Central memory CD8-positive, alpha-beta T cell (primary cell): ENCODE data around the gene DLG5.

ENCODE experiments used
- ATAC-seq: fragments of 150-1000 bp; cut with Tn5 transposase; replicated peaks from 2 replicates; pipeline ENCODE4 v1.10.0; 2022; ENCODE audit warnings: mild to moderate bottlenecking, moderate FRiP score, moderate number of reproducible peaks; ENCODE audit not compliant: poor library complexity, severe bottlenecking; ENCODE audit errors: extremely low read depth
- DNase-seq, 2 donors: peaks; one replicate each; pipeline ENCODE4 v3.0.0; 2021; ENCODE audit warnings: low spot score in 2 of 2
- H3K27ac Mint-ChIP-seq: one replicate; pipeline ENCODE4 v1.8.0; 2022; ENCODE audit warnings: low read depth, mild to moderate bottlenecking, moderate library complexity, mixed read lengths
- H3K27me3 Mint-ChIP-seq: one replicate; pipeline ENCODE4 v1.8.0; 2022; ENCODE audit warnings: mixed read lengths
- H3K36me3 Mint-ChIP-seq: one replicate; pipeline ENCODE4 v1.8.0; 2022; ENCODE audit warnings: mild to moderate bottlenecking, moderate library complexity, mixed read lengths; ENCODE audit not compliant: insufficient read depth
- H3K4me1 Mint-ChIP-seq: one replicate; pipeline ENCODE4 v1.8.0; 2022; ENCODE audit warnings: mixed read lengths
- H3K4me3 Mint-ChIP-seq: one replicate; pipeline ENCODE4 v1.8.0; 2022; ENCODE audit warnings: mild to moderate bottlenecking, moderate library complexity, mixed read lengths
- H3K9me3 Mint-ChIP-seq: one replicate; pipeline ENCODE4 v1.8.0; 2022; ENCODE audit warnings: mixed read lengths

DLG5 gene

DNA sequence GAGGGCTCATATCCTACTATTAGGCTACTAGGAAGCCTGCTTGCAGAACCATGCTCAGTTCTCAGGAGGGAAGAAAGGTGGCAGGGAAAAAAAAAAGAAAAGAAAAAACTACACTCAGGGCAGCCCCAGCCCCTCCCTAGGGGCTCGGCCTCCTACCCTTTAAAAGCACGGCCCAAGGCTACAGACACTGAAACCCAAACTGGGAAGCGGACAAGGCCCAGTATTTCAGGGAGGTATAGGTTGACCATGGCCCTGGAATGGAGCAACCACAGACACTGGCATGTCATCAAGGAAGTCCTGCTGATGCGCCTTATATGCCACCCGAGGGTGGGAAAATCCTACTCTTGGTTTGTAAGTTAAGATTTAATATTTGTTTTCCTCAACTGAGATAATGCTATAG, 50.8 kb downstream of the DLG5 start:
- H3K27ac Mint-ChIP-seq: no peak overlapping the region
- no peaks in the 10 kb centered on the region for H3K9me3 Mint-ChIP-seq
- peaks cover 7% of the 10 kb centered on the region for H3K36me3 Mint-ChIP-seq
- ATAC-seq: no peak
- H3K4me1 Mint-ChIP-seq: peaks cover 49% of the 10 kb centered on the region
- H3K4me3 Mint-ChIP-seq: no peak overlapping the region
- DNase-seq: no peak
- H3K27me3 Mint-ChIP-seq: no peaks in the 10 kb centered on the region

DNA sequence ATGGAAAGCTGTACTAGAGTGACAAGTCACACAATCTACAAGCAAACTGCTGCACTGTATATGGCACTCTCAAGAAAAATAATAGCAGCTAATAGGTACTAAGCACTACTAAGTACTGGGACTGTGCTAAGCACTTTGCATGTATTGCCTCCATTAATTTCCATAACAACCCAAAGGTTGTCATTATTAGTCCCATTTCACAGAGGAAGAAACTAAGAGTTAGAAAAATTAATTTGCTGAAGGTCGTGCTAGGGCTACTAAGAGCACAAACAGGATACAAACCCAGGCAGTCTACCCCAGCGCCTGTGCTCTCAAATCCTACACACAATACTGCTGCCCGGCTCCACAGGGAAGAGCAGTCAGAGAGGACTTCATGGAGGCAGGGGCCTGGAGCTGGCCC, 51.7 kb downstream of the DLG5 start:
- peak overlapping the region; percentile 77 for H3K27ac Mint-ChIP-seq
- H3K4me1 Mint-ChIP-seq: peaks cover 49% of the 10 kb centered on the region
- no peaks in the 10 kb centered on the region for H3K27me3 Mint-ChIP-seq
- H3K9me3 Mint-ChIP-seq: no peaks in the 10 kb centered on the region
- ATAC-seq (no peak), DNase-seq (no peak)
- H3K36me3 Mint-ChIP-seq: peaks cover 7% of the 10 kb centered on the region
- H3K4me3 Mint-ChIP-seq: no peak overlapping the region

DNA sequence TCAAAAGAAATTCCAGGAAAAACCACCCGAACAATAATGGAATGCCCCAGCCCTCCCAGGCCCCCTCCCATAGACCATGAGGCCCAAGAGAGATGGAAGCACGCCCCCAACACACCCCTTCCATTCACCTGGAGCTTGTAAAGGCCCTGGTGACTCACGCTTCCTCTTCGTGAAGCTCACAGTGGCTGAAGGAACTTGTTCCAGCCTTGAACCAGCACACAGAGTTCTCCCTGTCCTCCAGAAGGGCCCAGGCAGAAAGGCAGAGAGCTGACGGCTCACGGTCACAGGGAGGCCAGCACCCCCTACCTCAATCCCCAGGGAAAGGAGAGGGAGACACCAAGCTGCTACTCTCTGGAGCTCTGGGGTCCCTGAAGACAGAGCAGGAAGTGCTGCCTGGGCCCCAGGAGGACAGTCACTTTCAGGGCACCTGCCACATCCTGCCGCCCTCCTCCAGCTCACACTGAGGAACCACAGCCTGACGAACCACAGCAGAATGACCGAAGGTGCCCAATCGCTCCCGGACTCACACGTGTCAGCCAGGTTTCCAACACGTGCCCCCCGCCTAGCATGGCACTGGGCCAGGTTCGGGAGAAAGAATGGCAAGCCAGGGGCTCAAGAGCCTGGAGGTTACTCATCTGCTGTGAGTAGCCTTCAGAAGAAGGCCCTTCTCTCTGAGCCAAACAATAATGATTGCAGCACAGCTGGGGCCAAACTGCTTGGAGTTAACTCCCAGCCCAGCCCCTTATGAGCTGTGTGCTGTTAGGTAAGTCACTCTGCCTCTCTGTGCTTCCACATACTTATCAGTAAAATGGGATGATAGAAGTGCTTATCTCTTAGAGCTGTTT, 52.8 kb downstream of the DLG5 start:
- DNase-seq: peak; percentile 24
- Mint-ChIP-seq H3K36me3 (peaks cover 7% of the 10 kb centered on the region), H3K27ac (peak overlapping the region; percentile 77), H3K27me3 (no peaks in the 10 kb centered on the region), H3K4me1 (peaks cover 43% of the 10 kb centered on the region), H3K9me3 (no peaks in the 10 kb centered on the region), H3K4me3 (peak overlapping the region; percentile 55)
- ATAC-seq: peak; percentile 29

DNA sequence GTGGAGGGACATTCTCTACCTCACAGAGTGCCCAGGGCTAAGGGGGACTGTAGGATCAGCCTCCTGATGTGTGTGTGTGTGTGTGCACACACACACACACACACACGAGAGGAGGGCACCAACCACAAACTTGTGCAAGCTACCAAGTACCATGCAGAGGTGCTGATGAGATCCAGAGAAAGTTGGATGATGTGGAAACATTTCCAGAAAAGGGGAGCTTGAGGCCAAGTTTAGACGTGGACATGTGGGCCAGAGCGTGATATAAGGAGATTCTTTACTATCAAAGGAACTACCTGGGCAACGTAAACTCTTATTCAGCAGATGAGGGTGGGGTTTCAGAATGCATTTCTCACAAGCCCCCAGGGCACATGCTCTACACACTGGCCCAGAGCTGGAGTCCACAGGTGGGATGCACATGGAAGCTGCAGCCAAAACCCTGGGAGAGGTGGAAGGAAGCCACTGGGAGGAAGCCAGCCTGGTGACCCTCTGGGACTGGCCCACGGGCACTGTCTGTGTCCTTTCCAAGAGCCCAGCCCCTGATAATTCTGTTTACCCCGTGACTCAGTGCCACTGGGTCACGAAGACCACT, 53.5 kb downstream of the DLG5 start:
- Mint-ChIP-seq H3K27me3 (no peaks in the 10 kb centered on the region), H3K36me3 (peaks cover 7% of the 10 kb centered on the region), H3K4me1 (peaks cover 35% of the 10 kb centered on the region), H3K27ac (peak overlapping the region; percentile 77), H3K4me3 (no peak overlapping the region), H3K9me3 (no peaks in the 10 kb centered on the region)
- DNase-seq (no peak), ATAC-seq (no peak)

DNA sequence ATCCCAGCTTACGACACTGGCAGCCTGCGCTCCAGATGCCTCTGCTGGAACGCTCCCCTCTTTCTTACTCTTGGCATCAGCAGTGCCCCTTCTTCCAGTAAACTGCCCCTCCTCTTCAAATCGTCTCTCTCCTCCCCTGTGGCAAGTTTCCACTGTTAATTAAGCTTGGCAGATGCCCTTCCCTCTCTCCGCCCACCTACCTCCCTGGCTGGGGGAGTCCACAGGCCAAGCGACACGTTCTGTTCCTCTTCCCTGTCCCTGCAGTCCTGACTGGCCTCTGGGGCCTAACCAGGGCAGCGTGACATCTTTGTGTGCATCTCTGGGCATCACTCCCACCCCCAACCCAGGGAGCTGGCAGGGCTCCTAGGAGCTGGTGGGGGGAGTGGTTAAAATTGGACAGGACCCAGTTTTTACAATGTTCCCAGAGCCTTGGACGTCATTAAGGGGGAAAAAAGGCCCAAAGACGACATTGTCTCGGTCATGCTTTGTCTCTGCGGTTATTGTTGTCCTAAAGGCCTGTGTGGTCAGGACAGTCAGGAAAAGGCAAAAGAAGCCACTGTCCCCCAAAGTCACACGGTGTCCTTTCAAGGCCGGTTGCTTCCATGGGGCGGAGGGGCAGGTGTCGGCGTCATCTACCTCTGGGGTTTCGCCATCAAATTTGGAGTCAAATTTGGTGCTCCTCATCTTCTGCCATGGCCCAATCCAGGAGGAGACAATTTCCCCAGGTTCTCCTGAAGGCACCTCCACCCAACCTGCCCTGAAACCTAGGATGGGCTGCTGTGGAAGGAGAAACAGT, 54.2 kb downstream of the DLG5 start:
- DNase-seq (no peak), ATAC-seq (no peak)
- H3K4me3 Mint-ChIP-seq: no peak overlapping the region
- no peaks in the 10 kb centered on the region for H3K9me3 Mint-ChIP-seq
- peak overlapping the region; percentile 77 for H3K27ac Mint-ChIP-seq
- peaks cover 31% of the 10 kb centered on the region for H3K4me1 Mint-ChIP-seq
- H3K36me3 Mint-ChIP-seq: peaks cover 7% of the 10 kb centered on the region
- no peaks in the 10 kb centered on the region for H3K27me3 Mint-ChIP-seq

DNA sequence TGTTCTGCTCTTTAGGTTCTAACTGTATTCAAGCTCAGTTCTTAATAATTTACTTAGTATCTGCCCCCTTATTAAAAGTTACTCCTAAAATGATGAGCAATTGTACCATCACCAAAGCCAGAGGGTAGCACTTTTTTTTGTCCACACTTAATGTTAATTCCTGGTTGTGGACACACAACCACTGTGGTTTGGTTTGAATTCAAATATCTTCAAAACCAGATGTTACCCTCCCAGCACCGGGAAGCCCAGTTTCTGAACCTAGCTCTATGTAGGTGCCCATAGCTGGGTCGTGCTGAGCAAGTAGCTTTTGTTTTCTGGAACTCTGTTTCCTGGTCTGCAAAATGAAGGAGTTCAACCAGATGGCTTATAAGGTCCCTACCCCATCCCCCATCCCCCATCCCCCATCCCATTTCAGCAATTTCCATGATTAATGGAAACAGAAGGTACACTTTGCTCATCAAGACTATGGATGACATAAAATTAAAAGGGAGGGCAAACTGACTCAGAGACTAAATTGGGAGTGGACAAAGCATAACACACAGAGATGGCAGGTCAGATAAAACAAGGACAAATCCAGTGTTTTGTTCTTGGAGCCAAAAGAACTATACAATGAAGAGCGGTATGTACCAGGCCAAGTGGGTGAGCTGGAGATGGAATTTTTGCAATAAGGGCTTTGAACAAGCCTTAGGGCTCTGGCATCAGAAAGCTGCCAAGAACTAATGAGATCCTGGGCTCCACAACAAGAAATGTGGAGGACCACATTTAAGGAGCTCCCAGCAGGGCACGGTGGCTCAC, 56.7 kb downstream of the DLG5 start:
- Mint-ChIP-seq H3K4me1 (peaks cover 34% of the 10 kb centered on the region), H3K9me3 (no peaks in the 10 kb centered on the region), H3K27me3 (no peaks in the 10 kb centered on the region), H3K27ac (peak overlapping the region; percentile 5), H3K4me3 (no peak overlapping the region), H3K36me3 (peaks cover 7% of the 10 kb centered on the region)
- ATAC-seq: no peak
- DNase-seq: no peak

DNA sequence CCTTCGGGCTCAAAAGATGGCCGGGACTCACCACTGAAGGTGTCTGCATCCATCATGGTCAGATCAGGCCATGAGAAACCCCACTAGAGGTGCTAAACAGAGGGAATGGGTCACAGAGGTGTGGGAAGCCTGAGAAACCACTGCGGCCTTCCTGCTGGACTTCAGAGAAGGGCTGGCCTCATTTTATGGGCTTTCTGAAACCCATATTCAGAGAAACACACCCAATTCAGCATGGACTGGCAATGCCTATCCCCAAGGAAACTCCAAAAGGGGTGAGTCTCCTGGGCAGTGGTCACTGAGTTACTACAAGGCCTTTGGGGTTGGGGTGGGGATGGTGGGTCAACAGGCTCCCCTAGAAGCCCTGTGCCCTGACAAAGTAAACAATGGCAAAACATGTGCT, 58.0 kb downstream of the DLG5 start:
- ATAC-seq (no peak), DNase-seq (no peak)
- H3K27ac Mint-ChIP-seq: no peak overlapping the region
- H3K27me3 Mint-ChIP-seq: no peaks in the 10 kb centered on the region
- peaks cover 3% of the 10 kb centered on the region for H3K36me3 Mint-ChIP-seq
- H3K4me3 Mint-ChIP-seq: no peak overlapping the region
- H3K4me1 Mint-ChIP-seq: peaks cover 32% of the 10 kb centered on the region
- H3K9me3 Mint-ChIP-seq: no peaks in the 10 kb centered on the region

DNA sequence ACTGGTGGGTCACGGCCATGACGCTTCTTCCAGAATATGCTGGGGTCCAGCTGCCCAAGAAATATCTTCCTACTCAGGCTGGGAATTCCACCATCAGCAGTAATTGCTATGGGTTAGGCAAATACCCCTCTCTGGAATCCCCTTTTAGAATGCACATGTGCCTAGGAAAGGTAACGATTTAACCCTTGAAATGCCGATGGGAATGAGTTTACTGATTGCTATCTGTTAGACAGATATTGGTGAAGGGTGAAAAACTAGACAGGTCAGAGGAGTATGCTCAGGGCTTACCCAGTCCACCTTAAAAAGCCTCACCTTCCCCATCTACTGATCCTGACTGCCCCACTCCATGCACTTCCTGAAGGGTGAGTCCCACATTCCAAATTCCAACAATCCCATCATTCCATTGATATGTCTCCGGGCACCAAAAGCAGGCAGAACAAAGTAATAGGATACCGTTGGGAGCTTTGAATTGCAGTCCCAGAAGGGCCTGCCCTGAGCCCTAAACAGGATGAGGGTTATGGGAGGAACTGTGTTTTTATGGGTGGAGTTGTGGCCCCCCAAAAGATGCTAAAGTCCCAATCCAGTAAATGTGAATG, 59.3 kb downstream of the DLG5 start:
- Mint-ChIP-seq H3K9me3 (no peaks in the 10 kb centered on the region), H3K4me1 (peaks cover 22% of the 10 kb centered on the region), H3K27me3 (no peaks in the 10 kb centered on the region), H3K27ac (no peak overlapping the region), H3K4me3 (no peak overlapping the region), H3K36me3 (no peaks in the 10 kb centered on the region)
- DNase-seq: no peak
- no peak for ATAC-seq

DNA sequence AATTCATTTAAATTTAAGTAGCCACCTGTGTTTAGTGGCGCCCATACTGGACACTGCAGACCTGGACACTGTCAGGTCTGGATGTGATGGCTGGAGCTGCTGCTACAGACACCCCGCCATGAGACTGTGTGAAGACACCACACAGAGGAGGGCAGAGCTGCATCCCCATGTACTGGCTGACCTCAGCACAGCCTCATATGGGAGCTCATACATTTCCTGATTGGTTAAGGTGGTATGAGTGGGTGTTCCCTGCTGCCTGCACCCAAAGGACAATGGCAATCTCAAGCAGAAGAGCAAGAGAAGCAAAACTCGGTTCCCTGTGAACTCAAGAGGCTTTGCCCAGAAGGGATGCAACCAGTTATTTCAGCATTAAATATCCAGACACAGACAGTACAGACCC, 60.0 kb downstream of the DLG5 start:
- H3K27me3 Mint-ChIP-seq: no peaks in the 10 kb centered on the region
- H3K27ac Mint-ChIP-seq: no peak overlapping the region
- no peaks in the 10 kb centered on the region for H3K9me3 Mint-ChIP-seq
- DNase-seq (no peak), ATAC-seq (peak; percentile 19)
- H3K36me3 Mint-ChIP-seq: no peaks in the 10 kb centered on the region
- H3K4me1 Mint-ChIP-seq: peaks cover 19% of the 10 kb centered on the region
- no peak overlapping the region for H3K4me3 Mint-ChIP-seq

DNA sequence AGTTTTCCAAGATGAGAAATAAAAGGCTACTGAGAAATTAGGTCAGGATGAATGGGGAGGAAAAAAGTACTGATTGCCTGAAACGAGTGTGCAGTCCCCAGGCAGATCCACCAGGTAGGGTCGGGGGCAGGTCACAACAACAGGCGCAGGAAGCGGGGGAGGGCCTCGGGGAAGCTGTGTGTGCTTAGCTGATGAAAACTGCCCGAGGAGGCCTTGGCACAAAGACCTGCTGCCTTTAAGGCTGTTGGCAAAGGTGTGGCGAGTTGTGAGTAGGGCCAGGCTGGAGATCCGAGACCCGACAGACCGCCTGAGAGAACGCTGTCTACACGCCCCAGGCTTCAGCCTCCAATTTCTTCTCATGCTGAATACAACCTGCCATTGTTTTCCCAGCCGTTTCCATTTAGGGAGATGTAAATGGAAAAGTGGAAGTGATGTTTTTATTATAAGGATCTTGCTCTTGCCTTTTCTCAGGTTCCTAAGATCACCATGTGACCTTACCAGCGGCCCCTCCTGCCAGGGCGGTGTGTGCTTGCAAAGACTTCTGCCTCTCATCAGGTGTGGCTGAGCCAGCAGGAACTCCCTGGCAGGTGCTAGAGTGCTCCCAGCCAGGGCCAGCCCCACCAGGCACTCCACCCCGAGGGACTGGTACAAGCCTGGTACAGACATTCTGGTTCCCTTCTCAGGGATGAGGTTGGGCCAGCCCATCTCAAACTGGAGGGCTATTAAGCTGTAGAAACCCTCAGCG, 60.8 kb downstream of the DLG5 start:
- ATAC-seq: no peak
- H3K27me3 Mint-ChIP-seq: no peaks in the 10 kb centered on the region
- H3K27ac Mint-ChIP-seq: no peak overlapping the region
- H3K9me3 Mint-ChIP-seq: no peaks in the 10 kb centered on the region
- no peak for DNase-seq
- H3K4me1 Mint-ChIP-seq: peaks cover 19% of the 10 kb centered on the region
- no peak overlapping the region for H3K4me3 Mint-ChIP-seq
- H3K36me3 Mint-ChIP-seq: no peaks in the 10 kb centered on the region

DNA sequence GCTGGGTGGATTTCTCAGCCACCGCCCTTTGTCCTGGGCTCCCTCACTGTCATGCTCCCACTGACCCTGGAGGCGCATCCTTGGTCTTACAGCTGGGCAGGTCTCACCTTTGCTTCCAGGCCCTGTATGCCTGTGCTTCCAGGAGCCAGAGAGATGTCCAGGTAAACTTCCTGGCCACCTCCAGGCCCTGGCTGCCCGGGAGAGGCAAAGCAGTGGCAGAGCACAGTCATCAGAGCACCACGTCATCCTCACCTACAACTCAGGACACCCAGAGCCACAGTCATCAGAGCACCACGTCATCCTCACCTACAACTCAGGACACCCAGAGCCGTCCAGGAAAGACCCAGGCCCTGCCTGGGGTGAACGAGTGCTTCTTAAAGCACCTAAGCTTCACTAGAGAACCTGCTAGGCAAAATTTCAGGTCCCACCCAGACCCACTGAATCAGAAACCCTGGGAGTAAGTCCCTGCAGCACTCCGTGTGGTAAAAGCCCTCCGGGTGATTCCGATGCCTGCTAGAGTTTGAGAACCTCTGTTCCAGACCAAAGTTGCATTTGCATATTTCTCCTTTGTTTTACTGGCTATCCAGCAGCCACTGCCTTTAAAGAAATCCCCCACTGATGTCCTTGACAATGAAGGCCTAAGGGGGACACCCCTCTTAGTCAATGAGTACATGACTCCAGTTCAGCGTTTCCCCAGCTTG, 62.3 kb downstream of the DLG5 start:
- Mint-ChIP-seq H3K4me3 (no peak overlapping the region), H3K27me3 (no peaks in the 10 kb centered on the region), H3K27ac (peak overlapping the region; percentile 39), H3K36me3 (no peaks in the 10 kb centered on the region), H3K9me3 (no peaks in the 10 kb centered on the region), H3K4me1 (peaks cover 19% of the 10 kb centered on the region)
- ATAC-seq: no peak
- DNase-seq: no peak
